Measurements from ENCODE around the gene FAM53B.
A peak's percentile ranks its signal among the peaks of the same experiment; 100 is the strongest.

- peak; percentile 51; the same call in 1 of the 2 replicates for TF ChIP-seq CTCF (conservative IDR thresholded peaks at IDR 0.05)
- no peak for TF ChIP-seq EZH2 (IDR thresholded peaks at IDR 0.05; ENCODE audit: low read depth)
Measured at GRCh38 chr10:124719213-124719851, 24.8 kb downstream of the FAM53B start.
